ENCODE measurements around the gene NLRC5. TPM values are rescaled to one million over a fixed set of nuclear protein-coding genes. Genes with fewer than 3 reads are reported as not detected.
A peak's percentile ranks its signal among the peaks of the same experiment; 100 is the strongest.

Gene NLRC5
- total RNA-seq, 3 donors from 2014 or later (not counting 1 experiment from before 2014, with no cell fraction given) = 320 to 563 (median 535) TPM

- ATAC-seq = no peak
- H3K27me3 ChIP-seq (ENCODE audit: control insufficient read depth, insufficient read depth, low read length) = no peaks in the 10 kb centered on the region
- Mint-ChIP-seq H3K27me3 (ENCODE audit: low read depth in 2 of 2) (no peaks in the 10 kb centered on the region), H3K36me3 (peaks cover 17% of the 10 kb centered on the region), H3K4me3 (no peak overlapping the region), H3K9me3 (peaks cover 0 to 5% of the 10 kb centered on the region in 2 donors), H3K27ac (no peak overlapping the region), H3K4me1 (peaks cover 48 to 59% of the 10 kb centered on the region in 2 donors)
- H3K4me1 ChIP-seq (ENCODE audit: control insufficient read depth, insufficient read depth, low read length) = peaks cover 75% of the 10 kb centered on the region
- no peak overlapping the region for H3K4me3 ChIP-seq (ENCODE audit: low read length)
- H3K36me3 ChIP-seq (ENCODE audit: control insufficient read depth, insufficient read depth, low read length) = peaks cover 73% of the 10 kb centered on the region
- intact Hi-C loops (cut with micrococcal nuclease) = no loop called here
- no peak for TF ChIP-seq CTCF (IDR thresholded peaks at IDR 0.05)
- no peak for DNase-seq
- H3K9me3 ChIP-seq (ENCODE audit: control insufficient read depth, insufficient read depth, low read length) = no peaks in the 10 kb centered on the region
- H3K27ac ChIP-seq (ENCODE audit: low read length) = no peak overlapping the region
Observed at GRCh38 chr16:57032346-57032745, 43.0 kb downstream of the NLRC5 start.

GRCh38 chr16:57032931-57033330, 43.6 kb downstream of the NLRC5 start:
- H3K36me3 Mint-ChIP-seq = peaks cover 17% of the 10 kb centered on the region
- TF ChIP-seq CTCF (IDR thresholded peaks at IDR 0.05) = no peak
- peaks cover 53 to 61% of the 10 kb centered on the region in 2 donors for H3K4me1 Mint-ChIP-seq
- no peak overlapping the region for H3K4me3 ChIP-seq (ENCODE audit: low read length)
- no peak overlapping the region for H3K27ac ChIP-seq (ENCODE audit: low read length)
- H3K27me3 ChIP-seq (ENCODE audit: control insufficient read depth, insufficient read depth, low read length) = no peaks in the 10 kb centered on the region
- H3K27me3 Mint-ChIP-seq (ENCODE audit: low read depth in 2 of 2) = no peaks in the 10 kb centered on the region
- intact Hi-C loops (cut with micrococcal nuclease) = no loop called here
- DNase-seq (no peak), ATAC-seq (no peak)
- no peaks in the 10 kb centered on the region for H3K9me3 ChIP-seq (ENCODE audit: control insufficient read depth, insufficient read depth, low read length)
- H3K27ac Mint-ChIP-seq = peak overlapping the region in 1 of 2 donors; percentile 48
- H3K9me3 Mint-ChIP-seq = peaks cover 0 to 5% of the 10 kb centered on the region in 2 donors
- H3K4me1 ChIP-seq (ENCODE audit: control insufficient read depth, insufficient read depth, low read length) = peaks cover 75% of the 10 kb centered on the region
- no peak overlapping the region for H3K4me3 Mint-ChIP-seq
- WGBS (ENCODE audit: insufficient coverage) = 98% methylated on average over 5 of the region's 5 CpGs
- peaks cover 75% of the 10 kb centered on the region for H3K36me3 ChIP-seq (ENCODE audit: control insufficient read depth, insufficient read depth, low read length)

GRCh38 chr16:57036315-57036714, 47.0 kb downstream of the NLRC5 start:
- H3K27me3 ChIP-seq (ENCODE audit: control insufficient read depth, insufficient read depth, low read length) = no peaks in the 10 kb centered on the region
- no peak overlapping the region for H3K4me3 ChIP-seq (ENCODE audit: low read length)
- TF ChIP-seq CTCF (IDR thresholded peaks at IDR 0.05) = no peak
- peaks cover 23% of the 10 kb centered on the region for H3K36me3 Mint-ChIP-seq
- peak overlapping the region; percentile 60 for H3K27ac ChIP-seq (ENCODE audit: low read length)
- ATAC-seq (peak; percentile 35 to 59 (median 51)), DNase-seq (no peak)
- peaks cover 68 to 78% of the 10 kb centered on the region in 2 donors for H3K4me1 Mint-ChIP-seq
- peak overlapping the region; percentile 93 to 96 for H3K27ac Mint-ChIP-seq
- H3K9me3 Mint-ChIP-seq = peaks cover 2 to 3% of the 10 kb centered on the region in 2 donors
- H3K36me3 ChIP-seq (ENCODE audit: control insufficient read depth, insufficient read depth, low read length) = peaks cover 72% of the 10 kb centered on the region
- WGBS (ENCODE audit: insufficient coverage) = 55% methylated on average over 3 of the region's 4 CpGs
- no peaks in the 10 kb centered on the region for H3K9me3 ChIP-seq (ENCODE audit: control insufficient read depth, insufficient read depth, low read length)
- no peaks in the 10 kb centered on the region for H3K27me3 Mint-ChIP-seq (ENCODE audit: low read depth in 2 of 2)
- intact Hi-C loops (cut with micrococcal nuclease) = no loop called here
- H3K4me3 Mint-ChIP-seq = peak overlapping the region; percentile 78
- H3K4me1 ChIP-seq (ENCODE audit: control insufficient read depth, insufficient read depth, low read length) = peaks cover 79% of the 10 kb centered on the region

- Mint-ChIP-seq H3K27ac (peak overlapping the region; percentile 93 to 96), H3K27me3 (ENCODE audit: low read depth in 2 of 2) (no peaks in the 10 kb centered on the region), H3K4me3 (peak overlapping the region; percentile 78), H3K4me1 (peaks cover 71 to 80% of the 10 kb centered on the region in 2 donors), H3K36me3 (peaks cover 24% of the 10 kb centered on the region), H3K9me3 (peaks cover 2 to 3% of the 10 kb centered on the region in 2 donors)
- 52% methylated on average over 7 of the region's 7 CpGs for WGBS (ENCODE audit: insufficient coverage)
- no peaks in the 10 kb centered on the region for H3K9me3 ChIP-seq (ENCODE audit: control insufficient read depth, insufficient read depth, low read length)
- peak overlapping the region; percentile 60 for H3K27ac ChIP-seq (ENCODE audit: low read length)
- DNase-seq = no peak
- no peak for ATAC-seq
- peaks cover 65% of the 10 kb centered on the region for H3K36me3 ChIP-seq (ENCODE audit: control insufficient read depth, insufficient read depth, low read length)
- TF ChIP-seq CTCF (IDR thresholded peaks at IDR 0.05) = no peak
- peaks cover 85% of the 10 kb centered on the region for H3K4me1 ChIP-seq (ENCODE audit: control insufficient read depth, insufficient read depth, low read length)
- no peaks in the 10 kb centered on the region for H3K27me3 ChIP-seq (ENCODE audit: control insufficient read depth, insufficient read depth, low read length)
- H3K4me3 ChIP-seq (ENCODE audit: low read length) = no peak overlapping the region
- intact Hi-C loops (cut with micrococcal nuclease) = no loop called here
Observed at GRCh38 chr16:57036945-57037344, 47.6 kb downstream of the NLRC5 start.

Measured in natural killer cell (primary cell).